Measurements from ENCODE around the gene DCANP1.

- TF ChIP-seq TAF1 (IDR thresholded peaks at IDR 0.05; ENCODE audit: control insufficient read depth, extremely low read depth, insufficient read depth, low read length, severe bottlenecking) (no peak), ERF (CRISPR knock-in tag; IDR thresholded peaks at IDR 0.05) (no peak), ZNF644 (tag; IDR thresholded peaks at IDR 0.05; ENCODE audit: low read depth) (no peak), CTCF (IDR thresholded peaks at IDR 0.05 in 2 of 3, conservative IDR thresholded peaks at IDR 0.05 in 1 of 3; ENCODE audit: insufficient read depth in 2 of 3, low read depth in 1 of 3, low read length in 3 of 3) (no peak), ZKSCAN8 (CRISPR knock-in tag; IDR thresholded peaks at IDR 0.05) (no peak), ZBTB8A (IDR thresholded peaks at IDR 0.05; ENCODE audit: partially characterized antibody) (no peak), TRIM28 (IDR thresholded peaks at IDR 0.05) (no peak), POU5F1 (IDR thresholded peaks at IDR 0.05; ENCODE audit: borderline replicate concordance, low read depth, low read length, partially characterized antibody) (no peak), DPF2 (IDR thresholded peaks at IDR 0.05) (no peak), YY1 (IDR thresholded peaks at IDR 0.05; ENCODE audit: borderline replicate concordance in 1 of 3, control insufficient read depth in 1 of 3, extremely low read depth in 1 of 3, insufficient read depth in 3 of 3, insufficient read length in 1 of 3, insufficient replicate concordance in 2 of 3, low read depth in 1 of 3, low read length in 2 of 3) (no peak), CHAMP1 (IDR thresholded peaks at IDR 0.05) (no peak), E4F1 (CRISPR knock-in tag; IDR thresholded peaks at IDR 0.05; ENCODE audit: borderline replicate concordance) (no peak), CREM (IDR thresholded peaks at IDR 0.05; ENCODE audit: low read depth) (no peak)
These were observed 8.4 kb downstream of the DCANP1 start for GRCh38 chr5:135438636-135439221.
